Chondrocyte (in vitro differentiated cells): ENCODE measurements around the gene BRAT1. TPM values are rescaled to one million over a fixed set of nuclear protein-coding genes. Genes with fewer than 3 reads are reported as not detected.

Experiments used
- DNase-seq: peaks from one replicate; pipeline ENCODE4 v3.0.0; 2021; ENCODE audit warnings: mixed read lengths, low spot score
- H3K27ac Mint-ChIP-seq: one replicate; pipeline ENCODE4 v1.8.0; 2021; ENCODE audit warnings: mild to moderate bottlenecking, moderate library complexity, mixed read lengths; ENCODE audit not compliant: unreplicated experiment
- H3K27me3 Mint-ChIP-seq: 2 replicates; pipeline ENCODE4 v1.8.0; 2021; ENCODE audit warnings: low read depth, mixed read lengths
- H3K36me3 Mint-ChIP-seq: 2 replicates; pipeline ENCODE4 v1.8.0; 2021; ENCODE audit warnings: low read depth, mixed read lengths
- H3K4me1 Mint-ChIP-seq: 2 replicates; pipeline ENCODE4 v1.8.0; 2021; ENCODE audit warnings: low read depth, mild to moderate bottlenecking, mixed read lengths
- H3K4me3 Mint-ChIP-seq: one replicate; pipeline ENCODE4 v1.8.0; 2021; ENCODE audit warnings: mild to moderate bottlenecking, moderate library complexity, mixed read lengths; ENCODE audit not compliant: unreplicated experiment
- H3K9me3 Mint-ChIP-seq: 2 replicates; pipeline ENCODE4 v1.8.0; 2021; ENCODE audit warnings: low read depth, mixed read lengths
- CTCF ChIP-seq: fragments of 200-600 bp; sonication (generic); IDR thresholded peaks from 2 replicates; pipeline ENCODE4 v1.5.0; 2021; ENCODE audit warnings: antibody characterized with exemption, mild to moderate bottlenecking, moderate library complexity
- total RNA-seq: library from RNA; stranded (reverse); gene quantifications from 3 replicates; pipeline ENCODE4 v1.2.1, GENCODE V29; 2021

Gene BRAT1
- total RNA-seq, 1 donor from 2014 or later, result 19.6 TPM

- H3K9me3 Mint-ChIP-seq, result no peaks in the 10 kb centered on the region
- H3K27ac Mint-ChIP-seq, result peak overlapping the region; percentile 86
- no peak overlapping the region for H3K4me3 Mint-ChIP-seq
- no peak for DNase-seq
- H3K4me1 Mint-ChIP-seq, result peaks cover 50% of the 10 kb centered on the region
- H3K36me3 Mint-ChIP-seq, result no peaks in the 10 kb centered on the region
- no peaks in the 10 kb centered on the region for H3K27me3 Mint-ChIP-seq
- no peak for TF ChIP-seq CTCF
Observed at GRCh38 chr7:2516194-2516555, 39.1 kb downstream of the BRAT1 start.

GRCh38 chr7:2515424-2516193, 39.7 kb downstream of the BRAT1 start:
- Mint-ChIP-seq H3K4me1 (peaks cover 47% of the 10 kb centered on the region), H3K27ac (peak overlapping the region; percentile 86), H3K4me3 (no peak overlapping the region), H3K27me3 (no peaks in the 10 kb centered on the region), H3K36me3 (no peaks in the 10 kb centered on the region), H3K9me3 (no peaks in the 10 kb centered on the region)
- no peak for TF ChIP-seq CTCF
- no peak for DNase-seq

GRCh38 chr7:2514473-2515423, 40.6 kb downstream of the BRAT1 start:
- TF ChIP-seq CTCF, result no peak
- DNase-seq, result no peak
- Mint-ChIP-seq H3K36me3 (no peaks in the 10 kb centered on the region), H3K4me1 (peaks cover 41% of the 10 kb centered on the region), H3K9me3 (no peaks in the 10 kb centered on the region), H3K27me3 (no peaks in the 10 kb centered on the region), H3K27ac (no peak overlapping the region), H3K4me3 (no peak overlapping the region)

- no peak for DNase-seq
- Mint-ChIP-seq H3K36me3 (no peaks in the 10 kb centered on the region), H3K27me3 (no peaks in the 10 kb centered on the region), H3K4me1 (peaks cover 48% of the 10 kb centered on the region), H3K4me3 (no peak overlapping the region), H3K9me3 (no peaks in the 10 kb centered on the region), H3K27ac (no peak overlapping the region)
- no peak for TF ChIP-seq CTCF
Observed at GRCh38 chr7:2513702-2514101, 41.6 kb downstream of the BRAT1 start.

GRCh38 chr7:2512713-2513112, 42.6 kb downstream of the BRAT1 start:
- H3K27ac Mint-ChIP-seq, result no peak overlapping the region
- no peak overlapping the region for H3K4me3 Mint-ChIP-seq
- peaks cover 45% of the 10 kb centered on the region for H3K4me1 Mint-ChIP-seq
- no peaks in the 10 kb centered on the region for H3K9me3 Mint-ChIP-seq
- DNase-seq, result no peak
- no peaks in the 10 kb centered on the region for H3K36me3 Mint-ChIP-seq
- H3K27me3 Mint-ChIP-seq, result no peaks in the 10 kb centered on the region
- TF ChIP-seq CTCF, result no peak
